GM18909 (cell line): Measurements from ENCODE around the gene SERINC5.

Source experiments
- ATAC-seq: cut with Tn5 transposase; IDR thresholded peaks from one replicate; pipeline ENCODE4 v1.9.1; 2021; ENCODE audit warnings: mild to moderate bottlenecking; ENCODE audit not compliant: unreplicated experiment, poor library complexity

SERINC5 gene

DNA sequence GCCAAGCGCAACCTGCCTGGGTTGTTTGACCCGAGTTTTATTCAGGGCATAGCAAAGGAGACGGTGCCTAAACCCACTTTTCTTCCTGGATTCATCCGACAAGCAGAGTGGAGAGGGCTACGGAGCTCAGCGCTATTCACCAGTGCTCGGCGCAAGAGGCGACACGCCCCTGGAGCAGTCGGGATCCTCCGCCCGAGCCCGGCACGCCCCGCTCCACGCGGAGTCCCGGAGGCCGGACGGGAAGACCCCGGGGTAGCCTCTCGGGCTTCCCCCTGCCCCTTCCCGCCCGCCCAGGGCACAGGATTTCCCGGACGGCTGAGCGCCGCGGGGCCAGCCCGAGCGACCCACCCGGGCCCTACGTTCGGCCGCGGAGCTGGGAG, 427 bp downstream of the SERINC5 start:
- peak; percentile 35 for ATAC-seq

DNA sequence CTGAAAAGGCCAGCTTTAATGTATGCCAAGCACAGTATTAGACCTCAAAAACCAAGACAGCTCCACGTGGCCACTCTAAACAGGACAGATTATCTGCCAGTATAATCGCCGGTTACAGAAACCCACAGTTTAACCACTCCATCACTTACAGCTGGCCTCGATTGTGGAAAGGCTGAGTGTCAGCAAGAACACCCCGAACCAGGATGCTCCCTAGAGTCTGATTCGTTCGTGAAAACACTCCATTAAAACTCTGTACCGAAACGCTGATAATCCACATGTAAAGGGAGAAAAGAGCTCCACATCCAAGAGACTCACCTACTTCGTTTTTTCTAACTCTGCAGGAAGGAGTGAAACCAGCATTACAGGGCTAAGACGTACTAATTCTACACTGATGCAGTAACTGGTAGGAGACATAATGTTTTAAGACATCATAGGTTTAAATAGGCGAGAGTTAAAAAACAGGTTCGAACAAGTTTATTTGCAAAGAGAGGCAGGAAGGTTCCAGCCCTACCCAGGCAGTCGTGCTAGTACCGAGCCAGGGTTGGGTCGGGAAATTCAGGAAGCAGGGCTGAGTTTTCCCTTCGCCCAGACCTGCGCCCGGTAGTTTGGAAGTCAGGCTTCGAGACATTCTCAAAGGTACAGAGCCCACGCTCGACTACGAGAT, 949 bp downstream of the SERINC5 start:
- no peak for ATAC-seq

- ATAC-seq, result no peak
Measured at GRCh38 chr5:80251636-80252035, 4.2 kb downstream of the SERINC5 start.

GRCh38 chr5:80250801-80251200, 5.0 kb downstream of the SERINC5 start:
- ATAC-seq, result no peak

DNA sequence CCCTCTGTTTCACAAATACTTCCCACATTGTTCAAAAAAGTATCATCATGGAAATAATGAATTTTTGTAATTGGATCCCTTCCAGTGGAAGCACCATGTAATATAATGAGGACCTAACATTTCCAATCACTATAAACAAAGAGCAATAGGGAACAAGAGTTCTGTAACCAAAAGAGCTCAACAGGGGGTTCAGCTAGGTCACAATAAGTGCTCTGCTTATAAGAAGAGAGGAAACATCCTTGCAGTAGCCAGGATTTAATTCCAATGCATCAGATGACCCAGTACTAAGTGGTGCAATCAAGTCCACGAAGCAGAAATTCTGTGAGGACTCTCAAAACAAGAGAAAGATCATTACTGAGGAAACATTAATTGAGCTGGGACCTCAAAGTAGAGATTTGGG, 5.9 kb downstream of the SERINC5 start:
- ATAC-seq, result no peak

- ATAC-seq, result no peak
Measured at GRCh38 chr5:80248378-80248777, 7.5 kb downstream of the SERINC5 start.

- peak; percentile 88 for ATAC-seq
Measured at GRCh38 chr5:80246995-80247729, 8.7 kb downstream of the SERINC5 start.

DNA sequence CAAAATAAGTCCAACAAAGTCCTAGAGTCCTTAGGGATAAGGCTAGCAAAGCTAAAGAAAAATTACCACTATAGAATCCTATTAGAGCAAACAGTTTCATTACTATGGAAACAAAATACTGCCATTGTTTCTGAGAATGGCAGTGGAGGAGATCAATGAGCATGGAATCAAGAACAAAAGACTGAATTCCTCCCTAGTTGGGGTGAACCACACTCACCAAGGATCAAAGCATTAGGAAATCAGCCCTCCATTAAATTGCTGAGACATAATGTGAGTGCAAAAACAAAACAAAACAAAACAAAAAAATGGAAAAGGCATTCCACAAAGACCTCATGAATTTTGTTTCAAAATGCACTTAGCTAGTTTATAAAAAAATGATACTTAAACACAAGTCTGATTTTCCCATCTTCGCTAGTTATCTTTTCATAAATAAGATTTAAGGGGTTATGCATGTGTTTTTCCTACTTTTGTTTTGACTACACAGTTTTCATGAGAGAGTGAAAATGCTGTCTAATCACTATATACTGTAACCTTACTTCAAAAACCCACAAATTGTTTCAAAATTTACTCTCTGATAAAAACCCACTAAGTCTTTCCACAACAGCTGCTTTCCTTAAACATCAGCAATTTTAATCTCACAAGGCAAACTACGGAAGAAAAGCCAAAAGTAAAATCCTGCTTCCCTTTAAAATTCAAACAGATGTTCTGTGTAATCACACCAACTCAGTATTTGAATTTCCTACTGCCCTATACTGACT, 9.7 kb downstream of the SERINC5 start:
- no peak for ATAC-seq

DNA sequence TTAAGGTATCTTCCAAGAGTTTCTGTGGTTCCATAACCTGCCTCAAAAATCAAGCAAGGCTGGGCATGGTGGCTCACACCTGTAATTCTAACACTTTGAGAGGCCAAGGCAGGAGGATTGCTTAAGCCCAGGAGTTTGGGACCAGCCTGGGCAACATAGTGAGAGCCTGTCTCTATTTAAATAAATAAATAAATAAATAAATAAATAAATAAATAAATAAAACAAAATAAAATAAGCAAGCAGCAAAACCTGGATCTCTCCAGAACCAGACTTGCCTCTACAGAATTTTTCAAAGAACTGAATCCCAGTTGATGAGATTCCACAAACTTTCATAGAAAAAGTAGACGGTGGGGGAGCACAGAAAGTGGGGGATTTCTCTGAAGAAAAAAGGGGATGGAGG, 12.3 kb downstream of the SERINC5 start:
- ATAC-seq, result no peak

DNA sequence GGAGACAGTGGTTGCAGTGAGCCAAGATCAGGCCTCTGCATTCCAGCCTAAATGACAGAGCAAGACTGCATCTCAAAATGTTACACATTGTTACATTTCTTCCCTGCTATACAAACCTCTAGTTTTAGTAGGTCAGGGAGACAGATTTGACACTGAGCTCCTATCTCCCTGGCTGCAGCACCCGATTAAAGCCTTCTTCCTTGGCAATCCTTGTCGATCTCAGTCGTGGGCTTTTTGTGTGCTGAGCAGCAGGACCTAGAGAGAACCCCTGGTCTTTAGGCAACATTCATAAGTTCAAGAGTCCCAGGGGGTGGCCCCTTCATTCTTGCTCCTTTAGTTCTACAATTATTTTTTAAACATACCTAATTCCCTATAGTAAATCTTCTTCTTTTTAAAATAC, 13.0 kb downstream of the SERINC5 start:
- no peak for ATAC-seq

DNA sequence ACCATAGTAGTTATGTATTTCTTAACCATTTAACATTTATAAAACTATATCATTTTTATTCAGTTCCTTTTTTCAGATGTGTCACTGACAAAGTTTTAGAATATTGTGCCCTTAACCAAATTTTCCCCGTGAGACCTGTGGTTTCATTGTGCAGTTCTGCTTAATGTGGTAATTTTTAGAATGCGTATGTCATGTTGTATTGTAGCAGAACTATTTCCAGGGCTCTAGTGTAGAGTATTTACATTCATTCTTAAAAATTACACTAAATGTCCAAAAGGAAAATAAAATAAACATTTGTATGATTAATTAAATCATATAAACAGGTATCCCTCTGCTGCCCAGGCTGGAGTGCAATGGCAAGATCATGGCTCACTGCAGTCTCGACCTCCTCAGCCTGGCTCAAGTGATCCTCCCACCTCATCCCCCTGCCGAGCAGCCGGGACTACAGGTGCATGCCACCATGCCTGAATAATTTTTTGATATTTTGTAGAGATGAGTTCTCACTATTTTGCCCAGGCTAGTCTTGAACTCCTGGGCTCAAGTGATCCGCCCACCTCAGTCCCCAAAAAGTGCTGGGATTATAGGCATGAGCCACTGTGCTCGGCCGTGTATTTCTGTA, 15.4 kb downstream of the SERINC5 start:
- no peak for ATAC-seq

GRCh38 chr5:80239680-80240367, 16.0 kb downstream of the SERINC5 start:
- no peak for ATAC-seq

DNA sequence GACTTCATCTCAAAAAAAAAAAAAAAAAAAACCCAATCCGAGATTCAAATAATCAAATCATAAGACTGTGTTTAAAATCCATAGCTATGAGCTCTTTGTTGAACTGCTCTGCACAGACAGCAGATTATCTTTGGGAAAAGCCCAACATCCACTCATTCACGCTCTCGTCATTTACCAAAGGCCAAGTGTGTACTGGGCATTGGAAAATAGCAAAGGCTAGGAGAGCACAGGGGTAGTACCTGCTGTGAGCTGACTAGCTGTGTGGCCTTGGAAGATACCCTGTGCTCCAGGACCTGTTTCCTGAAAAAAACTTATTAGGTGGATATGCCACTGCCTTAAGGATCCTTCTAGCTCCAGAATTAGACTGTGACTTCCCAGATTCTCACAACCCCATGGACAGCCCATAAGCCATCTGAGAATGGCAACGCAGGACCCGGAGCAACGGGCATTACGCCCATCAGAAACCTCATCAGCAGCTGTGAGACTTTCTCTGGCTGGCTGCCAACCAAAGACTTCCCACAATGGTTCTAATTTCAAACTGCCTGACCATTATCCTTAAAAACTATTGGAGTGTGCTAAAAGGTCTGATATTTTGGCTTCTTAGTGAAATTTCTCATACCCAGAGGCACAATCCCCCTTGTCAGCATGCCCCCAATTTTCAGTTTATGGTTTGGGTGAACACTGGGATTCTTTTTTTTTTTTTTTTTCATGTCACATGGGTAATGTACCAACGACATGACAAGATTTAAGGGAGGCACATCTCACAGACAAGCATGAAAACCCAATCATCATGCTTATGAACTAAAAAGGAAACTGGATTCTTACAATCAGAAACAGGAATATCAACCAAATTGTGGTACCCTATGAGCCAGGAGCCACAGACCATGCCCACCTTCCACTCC, 16.8 kb downstream of the SERINC5 start:
- no peak for ATAC-seq

GRCh38 chr5:80238097-80238496, 17.8 kb downstream of the SERINC5 start:
- ATAC-seq, result no peak

DNA sequence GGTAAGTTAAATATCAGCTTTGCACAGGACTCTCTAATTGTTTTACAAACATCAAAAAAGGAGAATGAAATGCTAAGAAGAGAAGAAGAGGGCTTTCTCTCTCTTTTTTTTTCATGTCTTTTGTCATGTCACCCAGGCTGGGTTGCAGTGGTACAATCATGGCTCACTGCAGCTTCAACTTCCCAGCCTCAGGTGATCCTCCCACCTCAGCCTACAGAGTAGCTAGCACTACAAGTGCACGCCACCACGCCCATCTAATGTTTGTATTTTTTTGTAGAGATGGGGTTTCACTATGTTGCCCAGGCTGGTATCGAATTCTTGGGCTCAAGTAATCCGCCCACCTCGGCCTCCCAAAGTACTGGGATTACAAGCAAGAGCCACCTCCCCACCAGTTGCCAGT, 18.6 kb downstream of the SERINC5 start:
- ATAC-seq, result no peak

DNA sequence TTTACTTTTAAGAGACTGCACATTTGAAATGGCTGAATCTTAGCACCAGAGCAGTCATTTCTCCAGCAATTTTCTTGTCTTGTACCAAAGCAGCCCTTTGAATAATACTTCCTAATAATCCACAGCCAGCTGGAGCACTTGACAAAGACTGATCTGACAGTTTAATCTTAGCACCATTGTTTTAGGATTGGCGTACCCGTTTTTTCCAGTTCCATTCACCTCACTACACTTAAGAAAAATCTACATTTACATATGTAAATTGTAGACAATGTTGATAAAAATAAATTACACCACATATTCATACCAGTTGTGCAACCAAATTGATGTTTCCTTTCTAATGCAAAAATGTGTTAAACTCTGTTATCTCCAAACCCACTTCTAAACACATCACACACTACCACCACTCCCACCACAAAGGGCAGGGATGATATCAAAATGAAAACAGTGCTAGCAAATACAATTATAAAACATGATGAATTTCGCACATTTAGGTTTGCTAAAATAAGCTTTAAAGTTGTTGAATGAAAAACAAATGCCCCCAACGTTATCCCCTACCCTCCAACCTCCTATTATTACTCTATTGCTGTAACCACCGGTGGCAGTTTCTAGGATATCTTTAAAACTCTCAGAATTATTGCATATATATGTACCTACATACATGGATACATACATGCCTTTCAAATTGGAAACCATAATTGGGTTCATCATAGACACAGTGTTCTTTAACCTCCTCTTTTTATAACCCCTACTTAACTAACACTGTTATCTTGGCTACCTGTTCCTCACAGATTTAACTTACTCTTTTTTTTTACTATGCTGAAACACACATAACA, 21.5 kb downstream of the SERINC5 start:
- ATAC-seq, result no peak

DNA sequence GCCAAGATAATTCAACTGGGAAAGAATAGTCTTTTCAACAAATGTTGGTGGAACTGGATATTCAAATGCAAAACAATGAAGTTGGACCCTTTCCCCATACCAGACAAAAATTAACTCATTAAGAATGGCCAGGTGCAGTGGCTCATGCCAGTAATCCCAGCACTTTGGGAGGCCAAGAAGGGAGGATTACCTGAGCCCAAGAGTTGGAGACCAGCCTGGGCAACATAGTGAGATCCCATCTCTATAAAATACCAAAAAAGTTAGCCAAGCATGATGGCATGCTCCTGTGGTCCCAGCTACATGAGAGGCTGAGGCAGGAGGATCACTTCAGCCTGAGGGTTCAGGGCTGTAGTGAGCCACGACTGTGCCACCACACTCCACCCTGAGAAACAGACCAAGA, 24.2 kb downstream of the SERINC5 start:
- no peak for ATAC-seq

- no peak for ATAC-seq
Measured at GRCh38 chr5:80231243-80231642, 24.6 kb downstream of the SERINC5 start.
